ENCODE results near the gene NOX4.

DNA sequence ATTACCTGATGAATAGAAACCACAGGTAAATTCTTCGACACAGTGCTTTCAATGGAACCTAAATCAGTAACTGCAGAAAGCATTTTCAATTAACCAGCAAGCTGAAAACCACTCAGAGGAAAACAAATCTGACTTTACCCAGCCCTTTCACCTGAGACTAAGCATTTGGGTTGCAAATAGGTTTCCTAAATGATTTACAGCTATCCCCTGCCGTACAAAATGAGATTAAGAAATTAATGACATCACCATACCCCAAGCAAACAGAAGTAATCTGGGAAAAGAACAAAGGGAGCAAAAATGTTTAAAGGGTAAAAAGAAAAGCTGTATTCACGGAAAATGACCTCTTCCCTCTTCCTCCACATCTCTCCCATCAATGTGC is 584 bp downstream of the NOX4 start:
- TF ChIP-seq POLR2AphosphoS5 (IDR thresholded peaks at IDR 0.05; ENCODE audit: insufficient read depth, low read depth, low read length) (no peak), FOS (IDR thresholded peaks at IDR 0.05; ENCODE audit: borderline replicate concordance, insufficient read depth, low read length) (no peak), EZH2 (IDR thresholded peaks at IDR 0.05; ENCODE audit: borderline replicate concordance, low read depth, low read length, severe bottlenecking) (no peak)
- TF ChIP-seq, protein P1, sequence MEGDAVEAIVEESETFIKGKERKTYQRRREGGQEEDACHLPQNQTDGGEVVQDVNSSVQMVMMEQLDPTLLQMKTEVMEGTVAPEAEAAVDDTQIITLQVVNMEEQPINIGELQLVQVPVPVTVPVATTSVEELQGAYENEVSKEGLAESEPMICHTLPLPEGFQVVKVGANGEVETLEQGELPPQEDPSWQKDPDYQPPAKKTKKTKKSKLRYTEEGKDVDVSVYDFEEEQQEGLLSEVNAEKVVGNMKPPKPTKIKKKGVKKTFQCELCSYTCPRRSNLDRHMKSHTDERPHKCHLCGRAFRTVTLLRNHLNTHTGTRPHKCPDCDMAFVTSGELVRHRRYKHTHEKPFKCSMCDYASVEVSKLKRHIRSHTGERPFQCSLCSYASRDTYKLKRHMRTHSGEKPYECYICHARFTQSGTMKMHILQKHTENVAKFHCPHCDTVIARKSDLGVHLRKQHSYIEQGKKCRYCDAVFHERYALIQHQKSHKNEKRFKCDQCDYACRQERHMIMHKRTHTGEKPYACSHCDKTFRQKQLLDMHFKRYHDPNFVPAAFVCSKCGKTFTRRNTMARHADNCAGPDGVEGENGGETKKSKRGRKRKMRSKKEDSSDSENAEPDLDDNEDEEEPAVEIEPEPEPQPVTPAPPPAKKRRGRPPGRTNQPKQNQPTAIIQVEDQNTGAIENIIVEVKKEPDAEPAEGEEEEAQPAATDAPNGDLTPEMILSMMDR (IDR thresholded peaks at IDR 0.05; ENCODE audit: extremely low read depth in 1 of 2, insufficient read depth in 1 of 2, low read depth in 1 of 2, low read length in 2 of 2) = no peak
